Neural cell (in vitro differentiated cells): ENCODE measurements around the gene ZDHHC18.

Experiments
- EP300 ChIP-seq: fragments of 450-650 bp; conservative IDR thresholded peaks from 2 replicates; pipeline ENCODE4 v1.6.1; 2014; ENCODE audit warnings: antibody characterized with exemption, mild to moderate bottlenecking, moderate library complexity; ENCODE audit not compliant: poor library complexity, severe bottlenecking
- EZH2 ChIP-seq: fragments of 200-600, 300-800 bp; shearing (Covaris generic), sonication (generic); IDR thresholded peaks from 2 replicates; pipeline ENCODE4 v1.6.1; 2014; ENCODE audit warnings: antibody characterized with exemption, low read length, borderline replicate concordance, mild to moderate bottlenecking; ENCODE audit not compliant: insufficient read depth, poor library complexity, severe bottlenecking
- MXI1 ChIP-seq: fragments of 450-650 bp; conservative IDR thresholded peaks from 2 replicates; pipeline ENCODE4 v1.6.1; 2014; ENCODE audit warnings: antibody characterized with exemption, mild to moderate bottlenecking; ENCODE audit not compliant: poor library complexity, severe bottlenecking
- POLR2AphosphoS5 ChIP-seq: IDR thresholded peaks from 2 replicates; pipeline ENCODE4 v1.6.1; 2012
- RAD21 ChIP-seq: fragments of 450-650 bp; conservative IDR thresholded peaks from 2 replicates; pipeline ENCODE4 v1.6.1; 2014; ENCODE audit warnings: antibody characterized with exemption, mild to moderate bottlenecking, moderate library complexity
- SMC3 ChIP-seq: fragments of 450-650 bp; conservative IDR thresholded peaks from 2 replicates; pipeline ENCODE4 v1.6.1; 2014; ENCODE audit warnings: antibody characterized with exemption, mild to moderate bottlenecking, moderate library complexity; ENCODE audit not compliant: poor library complexity
- TAF1 ChIP-seq: IDR thresholded peaks from 2 replicates; pipeline ENCODE4 v1.6.1; 2012; ENCODE audit warnings: low read depth
- TF ChIP-seq, protein P1 (sequence below): fragments of 450-650 bp; IDR thresholded peaks from 2 replicates; pipeline ENCODE4 v1.5.1; 2014; ENCODE audit warnings: antibody characterized with exemption, mild to moderate bottlenecking, moderate library complexity; ENCODE audit not compliant: poor library complexity, severe bottlenecking
- TF ChIP-seq, protein P2 (sequence below): IDR thresholded peaks from 2 replicates; pipeline ENCODE4 v1.6.1; 2012; ENCODE audit warnings: borderline replicate concordance

DNA sequence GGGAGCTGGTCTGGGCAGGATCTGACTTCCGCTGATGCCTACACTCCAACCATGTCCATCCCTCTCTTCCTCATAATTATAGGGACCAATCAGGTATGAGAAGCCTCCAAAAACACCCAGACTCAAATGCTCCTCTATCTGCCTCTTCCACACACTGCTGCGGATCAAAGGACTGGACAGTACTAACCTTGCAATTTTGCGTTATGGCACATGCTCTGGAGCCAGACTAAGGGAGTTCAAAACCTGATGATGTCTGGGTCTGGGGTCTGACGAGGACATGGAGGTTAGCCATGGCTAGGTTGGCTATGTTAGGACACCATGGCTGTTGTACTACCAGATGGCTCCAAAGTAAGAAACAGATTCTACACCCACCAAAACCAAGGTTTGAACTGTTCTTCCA is 53.3 kb downstream of the ZDHHC18 start:
- TF ChIP-seq, protein P1, sequence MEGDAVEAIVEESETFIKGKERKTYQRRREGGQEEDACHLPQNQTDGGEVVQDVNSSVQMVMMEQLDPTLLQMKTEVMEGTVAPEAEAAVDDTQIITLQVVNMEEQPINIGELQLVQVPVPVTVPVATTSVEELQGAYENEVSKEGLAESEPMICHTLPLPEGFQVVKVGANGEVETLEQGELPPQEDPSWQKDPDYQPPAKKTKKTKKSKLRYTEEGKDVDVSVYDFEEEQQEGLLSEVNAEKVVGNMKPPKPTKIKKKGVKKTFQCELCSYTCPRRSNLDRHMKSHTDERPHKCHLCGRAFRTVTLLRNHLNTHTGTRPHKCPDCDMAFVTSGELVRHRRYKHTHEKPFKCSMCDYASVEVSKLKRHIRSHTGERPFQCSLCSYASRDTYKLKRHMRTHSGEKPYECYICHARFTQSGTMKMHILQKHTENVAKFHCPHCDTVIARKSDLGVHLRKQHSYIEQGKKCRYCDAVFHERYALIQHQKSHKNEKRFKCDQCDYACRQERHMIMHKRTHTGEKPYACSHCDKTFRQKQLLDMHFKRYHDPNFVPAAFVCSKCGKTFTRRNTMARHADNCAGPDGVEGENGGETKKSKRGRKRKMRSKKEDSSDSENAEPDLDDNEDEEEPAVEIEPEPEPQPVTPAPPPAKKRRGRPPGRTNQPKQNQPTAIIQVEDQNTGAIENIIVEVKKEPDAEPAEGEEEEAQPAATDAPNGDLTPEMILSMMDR = no peak
- TF ChIP-seq SMC3 = no peak
- no peak for TF ChIP-seq POLR2AphosphoS5
- TF ChIP-seq TAF1 = no peak
- TF ChIP-seq RAD21 = no peak
- no peak for TF ChIP-seq EP300
- no peak for TF ChIP-seq EZH2
- no peak for TF ChIP-seq MXI1
- TF ChIP-seq, protein P2, sequence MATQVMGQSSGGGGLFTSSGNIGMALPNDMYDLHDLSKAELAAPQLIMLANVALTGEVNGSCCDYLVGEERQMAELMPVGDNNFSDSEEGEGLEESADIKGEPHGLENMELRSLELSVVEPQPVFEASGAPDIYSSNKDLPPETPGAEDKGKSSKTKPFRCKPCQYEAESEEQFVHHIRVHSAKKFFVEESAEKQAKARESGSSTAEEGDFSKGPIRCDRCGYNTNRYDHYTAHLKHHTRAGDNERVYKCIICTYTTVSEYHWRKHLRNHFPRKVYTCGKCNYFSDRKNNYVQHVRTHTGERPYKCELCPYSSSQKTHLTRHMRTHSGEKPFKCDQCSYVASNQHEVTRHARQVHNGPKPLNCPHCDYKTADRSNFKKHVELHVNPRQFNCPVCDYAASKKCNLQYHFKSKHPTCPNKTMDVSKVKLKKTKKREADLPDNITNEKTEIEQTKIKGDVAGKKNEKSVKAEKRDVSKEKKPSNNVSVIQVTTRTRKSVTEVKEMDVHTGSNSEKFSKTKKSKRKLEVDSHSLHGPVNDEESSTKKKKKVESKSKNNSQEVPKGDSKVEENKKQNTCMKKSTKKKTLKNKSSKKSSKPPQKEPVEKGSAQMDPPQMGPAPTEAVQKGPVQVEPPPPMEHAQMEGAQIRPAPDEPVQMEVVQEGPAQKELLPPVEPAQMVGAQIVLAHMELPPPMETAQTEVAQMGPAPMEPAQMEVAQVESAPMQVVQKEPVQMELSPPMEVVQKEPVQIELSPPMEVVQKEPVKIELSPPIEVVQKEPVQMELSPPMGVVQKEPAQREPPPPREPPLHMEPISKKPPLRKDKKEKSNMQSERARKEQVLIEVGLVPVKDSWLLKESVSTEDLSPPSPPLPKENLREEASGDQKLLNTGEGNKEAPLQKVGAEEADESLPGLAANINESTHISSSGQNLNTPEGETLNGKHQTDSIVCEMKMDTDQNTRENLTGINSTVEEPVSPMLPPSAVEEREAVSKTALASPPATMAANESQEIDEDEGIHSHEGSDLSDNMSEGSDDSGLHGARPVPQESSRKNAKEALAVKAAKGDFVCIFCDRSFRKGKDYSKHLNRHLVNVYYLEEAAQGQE = no peak
